Measurements from ENCODE around the gene RGS9.
"Not testable (repeated sequence)": the region's sequence is repeated elsewhere in the genome, so short reads cannot be mapped to it uniquely, and the experiment has no call there.

The RGS9 gene

DNA sequence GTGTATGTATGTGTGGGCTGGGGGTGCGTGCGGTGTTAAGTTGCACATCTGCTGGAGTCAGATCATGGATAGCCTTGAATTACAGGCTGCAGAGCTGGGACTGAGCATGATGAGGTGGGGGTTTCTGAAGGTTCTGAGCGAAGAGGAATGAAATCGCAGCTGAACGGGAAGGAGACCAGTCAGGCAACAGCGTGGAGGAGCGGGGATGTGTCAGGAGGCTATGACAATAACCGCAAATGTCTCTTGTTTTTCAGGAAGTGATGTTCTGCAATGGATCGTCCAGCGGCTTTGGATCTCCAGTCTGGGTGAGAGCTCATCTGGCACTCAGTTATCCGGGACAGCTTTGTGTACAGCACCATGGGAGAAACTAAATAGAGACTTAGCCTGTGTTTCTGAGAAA, 20.9 kb downstream of the RGS9 start:
- no peak for DNase-seq

DNA sequence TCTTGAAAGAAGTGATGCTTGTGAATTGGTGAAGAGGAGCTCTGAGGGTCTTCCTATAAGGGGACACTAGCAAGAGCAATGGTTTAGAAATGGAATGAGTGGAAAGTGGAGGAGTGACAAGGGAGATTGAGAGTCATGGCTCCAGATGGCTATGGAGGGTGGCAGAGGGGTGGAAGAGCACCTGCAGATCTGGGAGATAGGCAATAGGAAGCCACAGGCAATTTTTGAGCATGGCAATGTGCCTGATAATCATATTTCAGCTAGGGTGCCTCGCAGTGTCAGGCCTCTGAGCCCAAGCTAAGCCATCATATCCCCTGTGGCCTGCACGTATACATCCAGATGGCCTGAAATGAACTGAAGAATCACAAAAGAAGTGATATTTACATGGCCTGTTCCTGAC, 21.5 kb downstream of the RGS9 start:
- no peak for DNase-seq

DNA sequence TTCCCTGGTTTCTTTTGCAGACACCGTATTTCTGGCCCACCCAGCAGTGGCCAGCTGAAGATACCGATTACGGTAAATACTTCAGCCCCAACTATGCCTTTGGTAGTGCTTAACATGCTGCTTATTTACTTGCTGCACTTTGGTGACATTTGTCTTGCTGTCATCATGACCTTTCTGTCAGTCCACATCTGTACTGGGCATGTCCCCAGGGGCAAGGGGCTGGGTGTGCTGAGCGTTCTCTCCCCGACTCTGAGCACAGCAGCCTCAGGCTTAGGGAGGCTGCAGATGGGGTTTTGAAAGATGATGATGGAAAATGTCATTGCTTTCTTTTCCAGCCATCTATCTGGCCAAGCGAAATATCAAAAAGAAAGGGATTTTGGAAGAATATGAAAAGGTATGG, 23.3 kb downstream of the RGS9 start:
- DNase-seq: no peak

DNA sequence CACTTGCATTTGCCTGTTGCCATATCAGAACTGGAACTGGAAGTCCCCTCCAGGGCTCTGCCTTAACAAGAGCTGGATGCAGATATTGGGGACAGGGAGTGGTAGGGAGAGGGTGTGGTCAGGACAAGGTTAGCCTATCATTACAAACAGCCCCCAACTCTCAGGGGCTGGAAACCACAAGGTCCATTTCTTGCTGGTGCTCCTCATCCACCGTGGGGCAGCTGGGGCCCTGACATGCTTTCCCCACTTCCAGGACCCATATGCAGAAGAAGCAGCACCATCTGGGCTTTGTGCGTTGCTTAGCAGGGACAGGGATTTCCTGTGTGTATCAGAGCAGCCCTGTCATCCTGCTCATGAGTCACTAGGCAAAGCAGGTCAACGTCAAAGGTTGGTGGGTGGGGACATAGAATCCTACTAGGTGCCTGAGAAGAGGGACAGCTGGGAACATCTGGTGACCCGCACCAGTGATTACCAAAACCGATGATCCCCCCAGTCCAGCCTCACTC, 26.9 kb downstream of the RGS9 start:
- DNase-seq: no peak

DNA sequence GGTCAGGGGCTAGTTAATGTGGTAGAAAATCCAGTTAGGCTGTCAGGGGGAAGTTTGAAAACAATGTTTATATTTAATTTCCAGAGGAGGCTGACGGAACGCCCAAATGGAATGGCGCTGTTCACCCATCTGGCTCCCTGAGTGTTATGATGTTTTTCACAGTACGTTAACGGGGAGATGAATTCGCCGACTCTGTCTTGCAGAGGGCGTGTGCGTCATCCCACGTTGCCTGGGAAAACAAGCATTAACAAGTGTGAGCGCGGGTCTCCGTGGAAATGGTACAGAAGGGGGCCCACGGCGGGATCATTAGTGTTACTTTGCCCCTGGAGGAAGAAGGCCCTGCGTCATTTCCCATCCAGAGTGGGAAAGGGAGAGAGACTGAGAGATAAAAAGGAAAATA, 29.6 kb downstream of the RGS9 start:
- DNase-seq: no peak

DNA sequence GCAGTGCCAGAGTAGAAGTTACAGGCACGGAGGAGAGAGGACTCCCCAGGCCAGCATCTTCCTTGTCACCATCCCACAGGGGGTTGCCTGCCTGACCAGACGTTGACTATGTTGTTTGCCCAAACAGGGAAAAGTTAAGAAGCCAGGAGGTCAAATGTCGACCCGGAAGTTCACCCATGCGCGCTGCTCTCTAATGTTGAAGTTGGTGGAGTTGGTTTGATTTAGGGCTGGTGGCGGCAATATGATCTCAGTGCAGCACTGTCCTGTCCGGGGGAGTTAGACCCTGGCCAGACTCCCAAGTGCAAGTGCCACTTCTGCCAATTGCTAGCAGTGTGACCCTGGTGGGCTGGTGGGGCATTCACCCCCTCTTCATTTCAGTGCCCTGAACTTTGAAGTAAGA, 30.4 kb downstream of the RGS9 start:
- DNase-seq: no peak

DNA sequence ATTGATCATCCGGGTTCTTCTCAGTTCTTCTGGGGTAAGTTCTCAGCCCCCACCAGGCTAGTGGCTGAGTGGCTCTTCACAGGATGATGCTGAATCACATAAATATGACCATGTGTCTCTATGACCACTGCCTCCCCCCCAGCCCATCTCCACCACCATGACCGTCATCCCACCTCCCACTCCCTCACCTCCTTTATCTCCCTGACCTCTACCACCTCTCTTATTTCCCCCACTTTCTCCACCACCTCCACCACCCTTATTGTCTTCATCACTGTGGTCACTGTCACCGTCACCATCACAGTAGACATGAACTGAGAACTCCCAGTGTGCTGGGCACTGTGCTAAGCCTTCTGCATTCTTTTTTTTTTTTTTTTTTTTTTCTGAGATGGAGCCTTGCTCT, 32.5 kb downstream of the RGS9 start:
- DNase-seq: no peak

DNA sequence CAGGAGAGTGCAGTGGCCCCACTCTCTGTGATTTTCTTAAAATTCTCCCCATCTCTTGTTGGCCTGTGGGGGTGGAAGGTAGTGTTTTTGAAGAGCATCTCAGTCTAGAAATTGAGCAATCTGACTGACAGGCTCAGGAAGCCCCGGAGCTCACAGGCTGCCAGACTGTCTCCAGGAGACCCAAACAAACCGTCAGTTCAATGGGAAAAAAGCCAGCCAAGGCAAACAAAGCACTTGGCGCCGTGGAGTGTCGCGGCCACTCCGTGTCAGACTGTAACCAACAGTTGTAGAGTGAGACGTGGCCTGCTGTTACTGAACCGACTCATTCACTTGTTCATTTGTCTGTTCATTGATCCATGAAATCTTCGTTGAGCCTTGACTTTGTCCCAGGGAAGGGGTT, 33.7 kb downstream of the RGS9 start:
- DNase-seq: no peak

DNA sequence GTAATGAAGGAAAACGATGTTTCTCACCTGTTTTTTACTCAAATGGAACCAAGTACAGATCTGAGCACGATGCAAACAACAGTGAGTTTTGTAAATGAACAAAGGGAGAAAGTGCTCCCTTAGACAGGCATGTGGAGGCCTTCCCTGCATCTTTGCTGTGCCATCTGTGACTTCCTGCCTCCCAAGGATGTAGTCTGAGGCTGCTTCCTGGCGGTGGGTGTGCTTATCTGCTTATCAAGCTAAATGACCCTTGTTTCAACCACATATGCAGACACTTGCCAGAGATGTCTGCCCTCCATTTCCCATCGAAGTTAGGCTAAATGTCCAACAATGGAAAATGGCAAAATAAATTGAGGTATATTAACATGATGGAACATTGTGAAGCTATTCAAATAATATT, 34.6 kb downstream of the RGS9 start:
- no peak for DNase-seq

DNA sequence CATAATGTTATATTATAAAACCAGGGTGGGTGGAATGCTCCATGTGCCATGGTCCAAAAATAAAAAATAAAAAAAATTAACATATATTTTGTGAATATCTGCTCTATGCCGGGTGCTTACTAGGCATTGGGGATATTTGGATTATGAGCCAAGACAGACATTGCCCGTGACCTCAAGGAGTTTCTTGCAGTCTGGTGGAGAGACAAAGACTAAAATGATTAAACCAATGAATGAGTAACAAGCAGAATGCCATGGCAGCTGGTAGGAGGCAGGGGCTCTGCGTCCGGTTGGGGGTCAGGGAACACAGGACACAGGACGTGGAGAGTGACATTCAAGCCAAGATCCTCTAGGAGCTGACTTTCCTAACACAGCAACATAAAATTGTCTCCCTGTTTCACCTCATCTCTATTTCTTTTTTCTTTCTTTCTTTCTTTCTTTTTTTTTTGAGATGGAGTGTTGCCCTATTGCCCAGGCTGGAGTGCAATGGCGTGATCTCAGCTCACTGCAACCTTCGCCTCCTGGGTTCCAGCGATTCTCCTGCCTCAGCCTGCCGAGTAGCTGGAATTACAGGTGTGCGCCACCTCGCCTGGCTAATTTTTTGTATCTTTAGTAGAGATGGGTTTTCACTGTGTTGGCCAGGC, 35.4 kb downstream of the RGS9 start:
- no peak for DNase-seq

DNA sequence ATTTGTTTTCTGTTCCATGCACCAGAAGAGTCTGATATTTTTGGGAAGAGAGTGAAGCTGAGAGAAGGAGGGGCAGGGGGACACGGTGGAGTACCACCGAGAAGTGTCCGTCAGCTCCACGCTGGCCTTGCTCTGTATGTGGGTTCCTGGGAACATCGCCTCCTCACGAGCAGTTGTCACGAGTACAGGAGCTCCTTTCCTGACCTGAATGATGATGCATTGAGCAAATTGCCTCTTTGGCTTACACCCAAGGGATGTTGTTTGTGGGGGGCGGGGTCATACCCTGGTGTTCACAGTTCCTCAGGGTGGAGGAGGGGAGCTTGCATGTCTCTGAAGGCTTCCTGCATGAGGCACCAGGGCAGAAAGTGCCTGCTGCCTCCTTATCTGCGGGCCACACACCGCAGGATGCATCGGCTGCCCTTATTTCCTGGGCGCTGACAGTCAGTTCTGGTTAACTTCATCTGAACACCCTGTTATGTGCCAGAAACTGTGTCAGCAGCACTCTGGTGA, 36.2 kb downstream of the RGS9 start:
- DNase-seq: peak; percentile 73

DNA sequence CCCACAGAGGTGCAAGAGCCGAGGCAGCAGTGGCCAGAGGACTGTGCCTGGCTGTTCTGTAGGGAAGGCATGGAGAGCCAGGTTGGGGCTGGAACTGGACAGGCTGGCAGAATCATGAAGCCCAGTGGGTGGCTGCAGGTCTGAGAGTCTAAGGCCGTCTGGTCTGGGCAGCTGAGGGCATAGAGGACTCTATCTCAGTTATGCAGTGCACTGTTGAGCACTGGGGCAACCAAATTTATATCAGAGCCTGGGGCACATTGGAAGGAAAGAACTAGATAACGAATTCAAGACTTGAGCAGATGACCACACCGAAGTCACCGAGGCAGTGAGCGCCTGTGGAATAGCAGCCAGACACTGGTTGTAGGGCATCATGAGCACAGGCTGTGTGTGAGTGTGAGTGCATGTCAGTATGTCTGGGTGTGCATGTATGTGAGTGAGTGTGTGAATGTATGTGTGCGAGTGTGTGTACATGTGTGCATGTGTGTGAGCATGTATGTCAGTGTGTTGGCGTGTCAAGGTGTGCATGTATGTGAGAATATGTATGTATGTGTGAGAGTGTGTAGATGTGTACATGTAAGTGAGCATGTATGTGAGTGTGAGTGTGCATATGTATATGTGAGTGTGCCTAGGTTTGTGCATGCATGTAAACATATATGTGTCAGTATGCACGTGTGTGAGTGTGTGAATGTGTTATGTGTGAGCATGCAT, 37.0 kb downstream of the RGS9 start:
- DNase-seq: no peak

DNA sequence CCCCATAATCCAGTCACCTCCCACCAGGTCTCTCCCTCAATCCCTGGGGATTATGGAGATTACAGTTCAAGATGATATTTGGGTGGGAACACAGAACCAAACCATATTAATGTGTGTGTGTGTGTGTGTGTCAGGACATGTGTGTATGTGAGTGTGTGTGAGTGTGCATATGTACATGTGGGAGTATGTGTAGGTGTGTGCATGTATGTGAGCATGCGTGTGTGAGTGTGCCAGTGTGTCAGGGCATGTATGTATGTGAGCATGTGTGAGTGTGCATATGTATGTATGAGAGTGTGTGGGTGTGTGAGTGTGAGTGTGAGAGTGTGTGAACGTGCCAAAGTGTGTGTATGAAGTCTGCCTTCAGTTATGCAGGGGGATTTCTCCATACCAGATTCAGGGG, 37.8 kb downstream of the RGS9 start:
- DNase-seq: no peak

DNA sequence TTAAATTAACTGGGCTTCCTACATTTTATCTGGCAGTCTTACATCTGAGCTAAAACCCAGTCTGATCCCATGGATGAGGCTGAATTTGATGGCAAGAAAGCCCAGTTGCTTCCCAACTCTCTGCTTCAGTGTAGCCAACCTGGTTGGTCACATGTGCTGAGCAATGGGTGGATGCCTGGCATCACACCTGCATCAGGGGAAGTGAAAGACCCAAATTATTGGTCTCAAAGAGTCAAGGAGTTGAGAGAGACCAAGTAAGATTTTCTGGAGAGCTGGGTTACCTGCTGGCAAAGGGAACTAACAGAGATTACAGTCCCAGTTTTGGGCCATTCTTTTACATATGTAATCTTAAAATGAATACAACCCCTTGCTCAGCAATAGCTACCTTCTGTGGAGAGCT, 38.8 kb downstream of the RGS9 start:
- no peak for DNase-seq

DNA sequence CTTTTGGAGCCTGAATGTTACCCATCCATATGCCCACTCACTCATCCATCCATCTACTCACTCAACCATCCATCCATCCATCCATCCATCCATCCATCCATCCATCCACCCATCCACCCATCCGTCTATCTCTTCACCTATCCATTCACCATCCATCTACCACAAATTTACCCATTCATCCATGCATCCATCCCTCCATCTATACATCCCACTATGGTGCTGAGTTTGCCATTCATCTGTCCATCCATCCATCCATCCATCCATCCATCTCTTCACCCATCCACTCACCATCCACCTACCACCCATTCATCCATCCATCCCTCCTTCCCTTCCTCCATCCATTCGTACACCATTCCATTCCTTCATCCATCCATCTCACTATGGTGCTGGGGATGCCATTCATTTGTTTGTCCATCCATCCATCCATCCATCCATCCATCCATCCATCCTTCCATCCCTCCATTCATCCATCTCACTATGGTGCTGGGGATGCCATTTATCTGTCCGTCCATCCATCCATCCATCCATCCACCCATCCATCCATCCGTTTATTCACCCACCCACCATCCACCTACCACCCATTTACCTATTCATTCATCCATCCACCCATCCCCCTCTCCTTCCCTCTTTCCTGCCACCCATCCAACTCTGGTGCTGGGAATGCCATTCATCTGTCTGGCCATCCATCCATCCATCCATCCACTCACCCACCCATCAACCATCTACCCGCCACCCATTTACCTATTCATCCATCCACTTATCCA, 39.7 kb downstream of the RGS9 start:
- no peak for DNase-seq

DNA sequence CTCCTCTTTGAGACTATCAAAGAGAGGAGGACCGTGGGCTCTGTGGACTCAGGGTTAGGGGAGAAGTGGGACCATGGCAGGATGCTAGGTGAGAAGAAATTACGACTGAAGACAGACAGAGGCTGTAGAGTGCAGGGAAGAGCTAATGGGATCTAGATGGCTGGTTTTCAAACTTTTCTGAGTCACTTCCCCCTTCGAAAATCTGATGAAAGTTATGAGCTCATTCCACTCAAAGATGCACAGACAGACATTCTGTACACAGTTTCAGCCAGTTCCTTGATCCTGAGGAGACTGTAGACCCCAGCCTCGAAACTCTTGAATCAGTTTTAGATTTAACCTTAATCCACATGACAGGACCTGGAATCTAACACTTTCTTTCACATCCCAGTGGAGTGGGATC, 40.7 kb downstream of the RGS9 start:
- DNase-seq: no peak

DNA sequence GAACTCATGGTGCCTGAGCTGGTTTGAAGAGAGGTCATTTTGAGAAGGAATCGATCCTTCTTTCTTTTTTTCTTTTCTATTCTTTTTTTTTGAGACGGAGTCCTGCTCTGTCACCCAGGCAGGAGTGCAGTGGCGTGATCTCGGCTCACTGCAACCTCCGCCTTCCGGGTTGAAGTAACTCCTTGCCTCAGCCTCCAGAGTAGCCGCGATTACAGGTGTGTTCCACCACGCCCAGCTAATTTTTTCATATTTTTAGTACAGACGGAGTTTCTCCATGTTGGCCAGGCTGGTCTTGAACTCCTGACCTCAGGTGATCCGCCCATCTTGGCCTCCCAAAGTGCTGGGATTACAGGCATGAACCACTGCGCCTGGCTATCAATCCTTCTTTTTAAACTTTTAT, 43.1 kb downstream of the RGS9 start:
- DNase-seq: not testable (repeated sequence)

DNA sequence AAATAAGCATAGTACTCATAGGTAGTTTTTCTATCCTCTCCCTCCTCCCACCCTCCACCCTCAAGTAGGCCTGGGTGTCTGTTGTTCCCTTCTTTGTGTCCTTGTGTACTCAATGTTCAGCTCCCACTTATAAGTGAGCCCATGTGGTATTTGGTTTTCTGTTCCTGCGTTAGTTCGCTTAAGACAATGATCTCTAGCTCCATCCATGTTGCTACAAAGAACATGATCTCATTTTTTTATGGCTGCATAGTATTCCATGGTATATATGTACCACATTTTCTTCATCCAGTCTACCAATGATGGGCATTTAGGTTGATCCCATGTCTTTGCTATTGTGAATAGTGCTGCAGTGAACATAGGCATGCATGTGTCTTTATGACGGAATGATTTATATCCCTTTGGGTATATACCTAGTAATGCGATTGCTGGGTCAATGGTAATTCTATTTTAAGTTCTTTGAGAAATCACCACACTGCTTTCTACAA, 43.6 kb downstream of the RGS9 start:
- not testable (repeated sequence) for DNase-seq

DNA sequence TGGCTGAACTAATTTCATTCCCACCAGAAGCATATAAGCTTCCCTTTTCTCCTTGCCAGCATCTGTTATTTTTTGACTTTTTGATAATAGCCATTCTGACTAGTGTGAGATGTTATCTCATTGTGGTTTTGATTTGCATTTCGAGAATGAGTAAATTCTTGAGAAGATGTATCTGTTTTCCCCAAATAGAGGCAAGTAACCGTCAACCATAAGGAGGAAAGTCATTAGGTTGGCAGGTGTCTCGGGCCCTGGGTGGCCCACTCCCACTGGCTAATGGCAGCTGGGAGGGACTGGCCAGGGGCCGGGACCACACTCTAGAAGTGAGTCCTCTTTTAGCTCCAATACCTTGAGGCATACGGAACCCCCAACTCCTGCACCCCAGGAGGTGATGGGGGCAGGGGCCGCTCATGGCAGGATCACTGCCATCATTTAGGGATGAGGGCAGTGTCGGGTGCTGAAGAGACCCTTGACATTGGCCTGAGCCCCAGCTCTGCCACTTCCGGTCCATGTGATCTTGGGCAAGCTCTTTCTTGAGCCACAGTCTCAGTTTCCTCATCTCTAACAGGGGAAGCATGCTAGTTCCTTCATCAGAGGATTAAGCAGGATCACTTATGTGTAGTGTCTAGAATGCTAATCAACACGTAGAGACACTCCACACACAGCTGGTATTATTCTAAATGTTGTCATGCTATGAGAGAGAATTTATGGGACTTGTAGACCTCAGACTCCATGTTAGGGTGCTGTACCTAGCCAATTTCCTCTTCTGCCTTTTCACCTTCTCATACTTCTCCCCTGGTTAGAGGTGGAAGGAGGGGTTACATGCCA, 44.3 kb downstream of the RGS9 start:
- no peak for DNase-seq

DNA sequence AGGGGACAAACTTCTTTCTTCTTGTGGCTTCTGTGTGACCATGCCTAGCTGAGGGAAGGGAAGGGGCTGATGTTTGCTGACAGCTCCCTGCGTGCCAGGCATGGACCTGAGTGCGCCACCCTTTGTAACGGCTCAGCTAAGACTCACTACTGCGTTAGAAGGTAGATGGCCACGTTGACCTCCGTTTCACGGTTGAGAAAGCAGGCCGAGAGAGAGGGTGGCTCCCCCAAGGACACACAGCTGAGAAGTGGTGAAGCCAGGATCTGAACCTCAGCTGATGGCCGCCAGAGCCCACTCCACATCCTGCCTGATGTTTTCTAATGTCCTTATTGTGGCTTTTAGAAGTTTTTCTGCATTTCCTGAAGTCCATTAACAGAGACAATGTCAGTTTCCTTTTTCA, 45.1 kb downstream of the RGS9 start:
- no peak for DNase-seq

DNA sequence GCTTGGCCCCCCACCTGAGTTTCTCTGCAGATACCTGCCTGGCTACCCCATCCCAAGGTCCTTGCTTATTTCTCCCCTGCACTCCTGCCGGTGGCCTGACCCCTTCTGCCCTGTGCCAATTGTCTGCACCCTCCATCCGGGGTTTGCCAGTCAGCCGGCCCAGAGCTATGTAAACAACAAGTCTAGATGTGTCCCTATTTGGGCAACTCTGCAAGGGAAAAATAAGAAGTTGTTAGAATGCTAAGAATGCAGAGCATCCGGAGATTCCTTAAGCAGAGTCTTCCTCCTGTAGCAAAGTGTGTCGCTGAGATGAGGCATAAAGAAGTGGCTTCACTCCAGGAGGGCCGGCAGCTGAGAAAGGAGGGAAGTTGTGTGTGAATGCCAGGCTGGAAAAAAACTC, 46.6 kb downstream of the RGS9 start:
- DNase-seq: no peak

DNA sequence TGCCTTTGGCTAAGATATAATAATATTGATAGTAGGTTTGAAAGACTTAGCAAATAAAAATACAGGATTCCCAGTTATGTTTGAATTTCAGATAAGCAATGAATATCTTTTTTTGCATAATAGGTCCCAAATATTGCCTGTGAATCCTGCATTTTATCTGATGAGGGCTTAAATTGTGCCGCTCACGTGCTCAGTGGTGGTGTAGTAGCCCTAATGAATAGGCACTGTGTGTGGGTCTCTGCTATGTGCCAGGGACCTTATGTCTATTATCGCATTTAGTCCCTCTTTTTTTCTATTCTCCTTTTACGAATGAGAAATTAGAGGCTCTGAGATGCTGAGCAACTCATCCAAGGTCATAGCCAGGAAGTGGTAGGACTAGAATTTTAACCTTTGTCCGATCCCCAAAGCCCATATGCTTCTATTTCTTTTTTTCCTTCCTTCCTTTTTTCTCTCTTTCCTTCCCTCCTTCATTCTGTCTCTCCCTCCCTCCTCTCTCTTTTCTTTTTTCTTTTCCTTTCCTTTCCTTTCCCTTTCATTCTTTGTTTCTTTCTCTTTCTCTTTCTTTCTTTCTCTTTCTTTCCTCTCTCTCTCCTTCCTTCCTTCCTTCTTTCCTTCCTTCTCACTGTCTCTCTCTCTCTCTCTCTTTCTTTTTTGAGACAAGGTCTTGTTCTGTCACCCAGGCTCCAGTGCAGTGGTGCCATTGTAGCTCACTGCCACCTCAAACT, 47.2 kb downstream of the RGS9 start:
- no peak for DNase-seq
